Cardiac fibroblast (primary cell): ENCODE measurements around the gene APOB.

ENCODE experiments used
- DNase-seq, 2 donors: peaks; one replicate each; pipeline versions ENCODE4 v3.0.0 to v3.0.0-alpha.2; 2010; ENCODE audit warnings: low read depth in 2 of 2
- H3K4me3 ChIP-seq, 2 donors: replicated peaks in 1 of 2; 1 replicate in 1 of 2; 2 replicates in 1 of 2; pipeline ENCODE4 v1.5.1; 2011; ENCODE audit warnings: low read depth in 2 of 2, low read length in 2 of 2, mild to moderate bottlenecking in 2 of 2, moderate library complexity in 1 of 2
- TF ChIP-seq, protein P1 (sequence below): IDR thresholded peaks from one replicate; pipeline ENCODE4 v1.5.1; 2011; ENCODE audit warnings: low read depth, mild to moderate bottlenecking, low read length, inconsistent platforms

Gene APOB

GRCh38 chr2:20962939-20963557 lies 80.8 kb downstream of the APOB start:
- TF ChIP-seq, protein P1, sequence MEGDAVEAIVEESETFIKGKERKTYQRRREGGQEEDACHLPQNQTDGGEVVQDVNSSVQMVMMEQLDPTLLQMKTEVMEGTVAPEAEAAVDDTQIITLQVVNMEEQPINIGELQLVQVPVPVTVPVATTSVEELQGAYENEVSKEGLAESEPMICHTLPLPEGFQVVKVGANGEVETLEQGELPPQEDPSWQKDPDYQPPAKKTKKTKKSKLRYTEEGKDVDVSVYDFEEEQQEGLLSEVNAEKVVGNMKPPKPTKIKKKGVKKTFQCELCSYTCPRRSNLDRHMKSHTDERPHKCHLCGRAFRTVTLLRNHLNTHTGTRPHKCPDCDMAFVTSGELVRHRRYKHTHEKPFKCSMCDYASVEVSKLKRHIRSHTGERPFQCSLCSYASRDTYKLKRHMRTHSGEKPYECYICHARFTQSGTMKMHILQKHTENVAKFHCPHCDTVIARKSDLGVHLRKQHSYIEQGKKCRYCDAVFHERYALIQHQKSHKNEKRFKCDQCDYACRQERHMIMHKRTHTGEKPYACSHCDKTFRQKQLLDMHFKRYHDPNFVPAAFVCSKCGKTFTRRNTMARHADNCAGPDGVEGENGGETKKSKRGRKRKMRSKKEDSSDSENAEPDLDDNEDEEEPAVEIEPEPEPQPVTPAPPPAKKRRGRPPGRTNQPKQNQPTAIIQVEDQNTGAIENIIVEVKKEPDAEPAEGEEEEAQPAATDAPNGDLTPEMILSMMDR, result peak; percentile 86
- H3K4me3 ChIP-seq, result no peak overlapping the region
- peak; percentile 67 to 71 for DNase-seq

DNA sequence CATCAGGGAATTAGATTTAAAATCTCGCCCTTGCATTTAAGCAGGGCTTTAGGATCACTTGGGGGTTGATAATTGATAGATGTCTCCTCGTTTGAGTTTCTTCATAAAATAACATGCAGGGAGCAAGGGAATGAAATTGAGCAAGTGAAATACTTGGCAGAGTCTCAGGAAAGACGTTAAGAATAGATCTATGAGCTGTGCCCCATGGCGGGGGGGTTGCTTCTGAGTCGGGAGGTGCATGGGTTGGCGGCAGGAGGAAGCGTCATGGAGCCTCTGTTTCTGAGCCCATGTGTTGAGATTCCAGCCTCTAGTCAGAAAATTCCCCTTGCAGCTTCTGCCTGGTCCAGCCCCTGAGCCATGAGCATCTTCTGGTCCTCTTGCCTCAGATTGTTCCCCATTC lies 82.0 kb downstream of the APOB start:
- TF ChIP-seq, protein P1, result no peak
- H3K4me3 ChIP-seq, result no peak overlapping the region
- DNase-seq, result no peak

DNA sequence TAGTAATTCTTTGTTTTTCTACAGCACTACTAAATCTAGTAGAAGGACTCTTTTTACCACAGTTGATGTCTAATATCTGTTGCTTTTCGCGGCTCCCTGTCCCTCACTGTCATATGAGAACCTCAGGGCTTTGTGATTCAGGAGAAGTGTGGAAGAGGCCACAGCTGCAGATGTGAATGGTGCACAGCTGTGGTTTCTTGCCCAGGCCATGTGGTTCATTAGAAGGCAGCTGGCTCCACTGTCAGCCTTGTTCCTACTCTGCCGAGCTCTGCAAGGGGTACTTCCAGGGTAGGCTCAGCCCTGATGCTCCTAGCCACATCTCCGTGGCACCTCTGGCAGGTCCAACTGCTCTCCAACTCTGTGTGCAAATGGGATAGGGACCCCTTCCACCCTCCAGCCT lies 83.9 kb downstream of the APOB start:
- TF ChIP-seq, protein P1, result no peak
- H3K4me3 ChIP-seq, result no peak overlapping the region

GRCh38 chr2:20959252-20959651 lies 84.6 kb downstream of the APOB start:
- H3K4me3 ChIP-seq, result no peak overlapping the region
- no peak for DNase-seq
- TF ChIP-seq, protein P1, result no peak

More for the DNA sequence above, 83.9 kb downstream of the APOB start:
- no peak for DNase-seq

DNA sequence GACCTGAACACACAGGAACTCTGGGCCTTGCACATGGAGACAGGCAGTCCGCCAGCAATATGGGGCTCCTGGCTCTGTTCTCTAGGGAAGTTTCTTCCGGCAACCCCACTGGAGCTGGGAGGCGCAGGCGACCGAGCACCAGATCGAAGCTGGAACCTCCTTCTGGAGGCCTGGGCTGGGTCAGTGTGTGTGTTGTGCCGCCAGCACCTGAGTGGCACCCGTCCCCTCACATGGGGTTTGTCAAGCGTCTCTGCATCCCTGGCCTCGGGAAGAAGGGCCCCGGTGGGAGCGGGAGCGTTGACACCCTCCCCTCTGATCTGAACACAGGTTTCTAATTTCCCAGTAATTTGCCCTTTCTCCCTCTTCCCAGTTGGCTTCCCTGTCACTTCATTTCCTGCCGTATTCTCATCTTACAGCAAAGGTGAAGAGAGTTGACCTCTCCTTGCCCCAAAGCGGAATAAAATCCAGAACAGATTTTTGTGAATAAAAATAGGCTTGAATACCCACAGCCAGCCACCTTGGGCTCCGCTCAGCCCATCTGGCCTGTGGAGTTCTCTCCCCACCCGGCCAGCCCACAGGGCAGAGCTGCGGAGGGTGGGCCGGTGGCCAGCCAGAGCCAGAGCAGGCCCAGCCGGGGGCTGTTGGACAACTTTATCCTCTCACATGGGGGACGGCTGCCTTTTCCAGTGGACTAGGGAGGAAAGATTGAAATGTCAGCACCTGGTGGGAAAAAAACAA lies 85.9 kb downstream of the APOB start:
- no peak overlapping the region for H3K4me3 ChIP-seq
- TF ChIP-seq, protein P1, result no peak
- DNase-seq, result no peak

GRCh38 chr2:20955277-20956026 lies 88.4 kb downstream of the APOB start:
- DNase-seq, result no peak
- TF ChIP-seq, protein P1, result no peak
- no peak overlapping the region for H3K4me3 ChIP-seq
